GM19324 (cell line): ENCODE data around the gene DNAAF5.
A peak's percentile ranks its signal among the peaks of the same experiment; 100 is the strongest.
"Not testable (repeated sequence)": the region's sequence is repeated elsewhere in the genome, so short reads cannot be mapped to it uniquely, and the experiment has no call there.

Experiments used
- ATAC-seq: cut with Tn5 transposase; IDR thresholded peaks from one replicate; pipeline ENCODE4 v1.9.1; 2021; ENCODE audit warnings: mild to moderate bottlenecking, moderate library complexity; ENCODE audit not compliant: unreplicated experiment, low FRiP score

The DNAAF5 gene

GRCh38 chr7:801940-802381, 75.5 kb downstream of the DNAAF5 start:
- ATAC-seq = no peak

GRCh38 chr7:802500-803242, 76.2 kb downstream of the DNAAF5 start:
- no peak for ATAC-seq

- ATAC-seq = no peak
These were observed 76.7 kb downstream of the DNAAF5 start for GRCh38 chr7:803243-803635.

GRCh38 chr7:803796-804195, 77.3 kb downstream of the DNAAF5 start:
- not testable (repeated sequence) for ATAC-seq

- no peak for ATAC-seq
These were observed 78.8 kb downstream of the DNAAF5 start for GRCh38 chr7:805261-805660.

GRCh38 chr7:815284-816216, 89.1 kb downstream of the DNAAF5 start:
- ATAC-seq = no peak

GRCh38 chr7:816300-816750, 89.8 kb downstream of the DNAAF5 start:
- peak; percentile 96 for ATAC-seq

GRCh38 chr7:816751-817671, 90.5 kb downstream of the DNAAF5 start:
- peak; percentile 29 for ATAC-seq

- no peak for ATAC-seq
These were observed 91.7 kb downstream of the DNAAF5 start for GRCh38 chr7:818031-818699.

- ATAC-seq = no peak
These were observed 93.8 kb downstream of the DNAAF5 start for GRCh38 chr7:820341-820740.

GRCh38 chr7:821688-822087, 95.2 kb downstream of the DNAAF5 start:
- ATAC-seq = no peak

- ATAC-seq = no peak
These were observed 96.3 kb downstream of the DNAAF5 start for GRCh38 chr7:822692-823276.

GRCh38 chr7:823649-824048, 97.2 kb downstream of the DNAAF5 start:
- ATAC-seq = no peak

- no peak for ATAC-seq
These were observed 97.6 kb downstream of the DNAAF5 start for GRCh38 chr7:824081-824480.

GRCh38 chr7:824664-825063, 98.2 kb downstream of the DNAAF5 start:
- ATAC-seq = no peak

GRCh38 chr7:825386-825785, 98.9 kb downstream of the DNAAF5 start:
- no peak for ATAC-seq

- no peak for ATAC-seq
These were observed 99.9 kb downstream of the DNAAF5 start for GRCh38 chr7:826230-826917.

GRCh38 chr7:828793-829561, 102.5 kb downstream of the DNAAF5 start:
- ATAC-seq = no peak
